ENCODE data around the gene LMO2.
"Not testable (repeated sequence)": the region's sequence is repeated elsewhere in the genome, so short reads cannot be mapped to it uniquely, and the experiment has no call there.

The LMO2 gene

DNA sequence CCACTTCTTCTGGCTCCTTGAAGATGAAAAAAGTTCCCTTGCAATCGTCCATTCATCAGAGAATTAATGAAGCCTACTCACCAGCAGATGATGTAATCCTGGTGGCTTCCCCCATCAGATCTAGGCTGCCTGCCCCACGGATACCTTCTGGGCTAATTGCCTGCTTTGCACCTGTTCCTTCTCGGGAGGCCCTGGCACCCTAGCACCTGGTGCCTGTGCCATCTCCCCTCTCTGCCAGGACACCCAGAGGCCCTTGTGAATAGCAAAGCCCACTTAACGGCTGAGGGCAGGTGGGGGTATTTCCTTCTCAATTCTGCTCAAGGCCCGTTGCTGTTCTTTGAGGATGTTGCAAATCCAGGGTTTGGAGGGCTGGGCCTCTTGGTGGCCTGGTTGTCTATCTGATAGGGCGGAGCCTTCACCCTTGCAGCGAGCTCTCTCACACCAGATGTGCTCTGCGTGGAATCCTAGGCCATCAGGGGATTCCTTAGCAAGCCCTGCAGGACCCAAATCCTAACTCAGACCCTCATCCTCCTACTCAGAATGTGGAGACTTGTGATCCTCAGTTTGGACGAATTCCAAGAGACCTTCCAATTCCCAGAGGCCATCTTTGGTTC lies at the start of gene LMO2:
LMO2 (minus strand) TSS at position 363 of the 614 bp plus-strand sequence. CDS start 22,360 bp downstream, outside the sequence.
- H3K4me1 ChIP-seq (ENCODE audit: control insufficient read depth, insufficient read depth, low read length, unreplicated experiment), result no peaks in the 10 kb centered on the region
- no peak within 1 kb of the TSS for H2AFZ ChIP-seq (ENCODE audit: low read length, unreplicated experiment)
- no peak within 1 kb of the TSS for H3K4me3 ChIP-seq (ENCODE audit: low read depth, low read length)

DNA sequence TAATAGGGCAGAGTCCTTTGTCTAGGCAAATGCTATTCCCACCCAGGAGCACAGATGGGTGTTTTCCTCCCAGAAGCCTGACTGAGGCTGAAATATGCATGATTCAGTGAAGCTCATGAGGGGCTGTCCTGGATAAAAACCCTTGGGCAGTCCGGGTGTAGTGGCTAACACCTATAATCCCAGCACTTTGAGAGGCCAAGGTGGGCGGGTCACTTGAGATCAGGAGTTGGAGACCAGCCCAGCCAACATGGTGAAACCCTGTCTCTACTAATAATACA lies 48.6 kb upstream of the LMO2 start:
- Histone ChIP-seq H3K27ac (ENCODE audit: low read depth, low read length) (no peak overlapping the region), H2AFZ (ENCODE audit: low read length, unreplicated experiment) (no peak overlapping the region)

More for the DNA sequence above, at the start of gene LMO2:
- no peak within 1 kb of the TSS for H3K27ac ChIP-seq (ENCODE audit: low read depth, low read length)
- peaks cover 23% of the 10 kb centered on the region for H3K27me3 ChIP-seq (ENCODE audit: insufficient read depth, low read length)
- no peaks in the 10 kb centered on the region for H3K79me2 ChIP-seq (ENCODE audit: control insufficient read depth, insufficient read depth, low read length, unreplicated experiment)
- H3K36me3 ChIP-seq (ENCODE audit: insufficient read depth, low read length), result no peaks in the 10 kb centered on the region

DNA sequence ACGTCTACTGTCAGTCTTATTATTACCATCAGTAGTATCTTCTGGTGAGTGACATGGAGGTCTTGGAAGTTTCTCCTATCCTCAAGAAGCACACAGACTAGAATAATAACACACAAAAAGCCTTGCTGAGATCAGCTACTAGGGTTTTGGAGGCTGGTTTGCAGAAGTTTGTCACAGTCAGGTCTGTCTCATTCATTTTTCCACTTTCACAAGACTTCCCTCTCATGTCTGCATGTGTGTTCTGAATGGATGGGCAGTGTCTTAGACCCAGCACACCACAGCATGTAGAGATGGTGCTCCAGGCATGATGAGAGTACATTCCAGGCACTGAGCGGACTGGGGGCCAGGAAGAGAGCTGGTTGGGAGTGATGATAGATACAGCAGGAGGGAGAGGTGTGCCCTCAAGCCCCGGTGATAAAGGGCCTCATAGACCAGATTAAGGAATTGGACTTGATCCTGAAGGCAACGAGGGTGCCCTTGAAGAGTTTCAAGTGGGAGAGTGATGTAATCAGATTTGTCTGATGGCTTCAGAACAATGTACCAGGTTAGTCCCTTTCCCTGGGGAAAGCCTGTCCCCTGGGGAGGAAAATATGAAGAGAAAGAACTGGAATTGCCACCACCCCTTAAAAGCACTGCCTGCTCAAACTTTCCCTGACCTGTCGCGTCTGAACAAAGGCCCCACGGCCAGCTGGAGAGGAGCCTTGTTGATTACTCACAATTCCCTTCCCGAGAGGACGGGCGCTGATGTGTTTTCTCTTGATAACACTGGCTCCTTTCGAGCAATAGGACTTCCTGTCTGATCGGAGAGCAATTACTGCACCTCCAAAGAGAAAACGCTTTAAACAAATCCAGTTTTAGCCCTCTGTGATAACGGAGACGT lies 45.1 kb upstream of the LMO2 start:
- Histone ChIP-seq H3K27ac (ENCODE audit: low read depth, low read length) (peak overlapping the region; percentile 30; the same call in 1 of the 2 replicates), H3K4me1 (ENCODE audit: control insufficient read depth, insufficient read depth, low read length, unreplicated experiment) (peaks cover 26% of the 10 kb centered on the region), H3K27me3 (ENCODE audit: insufficient read depth, low read length) (no peaks in the 10 kb centered on the region), H3K79me2 (ENCODE audit: control insufficient read depth, insufficient read depth, low read length, unreplicated experiment) (no peaks in the 10 kb centered on the region), H3K36me3 (ENCODE audit: insufficient read depth, low read length) (no peaks in the 10 kb centered on the region), H3K4me3 (ENCODE audit: low read depth, low read length) (no peak overlapping the region; the same call in 1 of the 2 replicates), H2AFZ (ENCODE audit: low read length, unreplicated experiment) (peak overlapping the region; percentile 41)

More for the DNA sequence above, 48.6 kb upstream of the LMO2 start:
- no peak overlapping the region for H3K4me3 ChIP-seq (ENCODE audit: low read depth, low read length)
- peaks cover 46% of the 10 kb centered on the region for H3K4me1 ChIP-seq (ENCODE audit: control insufficient read depth, insufficient read depth, low read length, unreplicated experiment)
- no peaks in the 10 kb centered on the region for H3K79me2 ChIP-seq (ENCODE audit: control insufficient read depth, insufficient read depth, low read length, unreplicated experiment)
- H3K36me3 ChIP-seq (ENCODE audit: insufficient read depth, low read length), result no peaks in the 10 kb centered on the region
- no peaks in the 10 kb centered on the region for H3K27me3 ChIP-seq (ENCODE audit: insufficient read depth, low read length)

DNA sequence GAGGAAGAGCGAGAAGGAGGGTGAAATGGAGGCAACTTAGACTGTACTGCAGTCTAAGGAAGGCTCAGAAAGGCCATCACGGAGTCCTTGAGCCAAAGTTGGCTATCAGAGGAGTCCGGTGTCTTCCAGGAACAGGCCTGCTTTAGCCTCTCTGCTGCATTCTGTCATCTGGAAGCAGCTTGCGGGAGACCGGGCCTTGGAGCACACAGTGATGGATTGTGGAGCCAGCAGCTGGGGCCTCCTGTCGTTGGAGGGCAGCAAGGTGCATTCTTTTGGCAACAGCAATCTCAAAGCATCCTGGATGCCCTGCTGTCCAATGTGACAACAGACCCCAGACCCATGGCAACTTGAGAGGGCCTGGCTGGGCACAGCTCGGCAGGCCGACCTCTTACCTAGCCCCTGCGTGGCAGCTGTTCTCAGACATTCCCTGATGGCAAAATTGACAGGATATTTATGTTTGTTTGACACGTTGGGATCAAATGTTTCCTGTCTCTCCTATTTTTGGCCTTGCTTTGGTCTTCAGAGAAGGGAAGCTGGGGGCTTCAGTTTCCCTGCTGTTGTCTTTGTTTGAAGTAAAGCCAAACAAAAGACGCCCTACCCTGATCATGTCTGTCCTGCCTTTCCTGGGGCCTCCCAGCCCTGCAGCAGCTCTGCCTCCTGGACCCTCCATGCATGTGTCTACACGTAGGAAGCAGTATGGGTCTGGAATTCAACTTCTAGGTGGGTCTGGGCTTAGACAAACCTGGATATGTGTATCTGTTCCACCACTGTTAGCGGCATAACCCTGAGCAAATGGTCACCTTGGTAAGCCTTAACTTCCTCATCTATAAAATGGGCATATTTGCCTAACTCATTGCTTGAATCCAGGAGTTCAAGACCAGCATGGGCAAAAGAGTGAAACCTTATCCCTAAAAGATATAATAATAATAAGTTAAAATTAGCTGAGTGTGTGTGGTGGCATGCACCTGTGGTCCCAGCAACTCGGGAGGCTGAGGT lies 43.9 kb upstream of the LMO2 start:
- no peaks in the 10 kb centered on the region for H3K27me3 ChIP-seq (ENCODE audit: insufficient read depth, low read length)
- H3K4me1 ChIP-seq (ENCODE audit: control insufficient read depth, insufficient read depth, low read length, unreplicated experiment), result peaks cover 20% of the 10 kb centered on the region
- no peak overlapping the region for H3K27ac ChIP-seq (ENCODE audit: low read depth, low read length)
- H3K4me3 ChIP-seq (ENCODE audit: low read depth, low read length), result no peak overlapping the region
- H2AFZ ChIP-seq (ENCODE audit: low read length, unreplicated experiment), result no peak overlapping the region
- no peaks in the 10 kb centered on the region for H3K79me2 ChIP-seq (ENCODE audit: control insufficient read depth, insufficient read depth, low read length, unreplicated experiment)
- no peaks in the 10 kb centered on the region for H3K36me3 ChIP-seq (ENCODE audit: insufficient read depth, low read length)

DNA sequence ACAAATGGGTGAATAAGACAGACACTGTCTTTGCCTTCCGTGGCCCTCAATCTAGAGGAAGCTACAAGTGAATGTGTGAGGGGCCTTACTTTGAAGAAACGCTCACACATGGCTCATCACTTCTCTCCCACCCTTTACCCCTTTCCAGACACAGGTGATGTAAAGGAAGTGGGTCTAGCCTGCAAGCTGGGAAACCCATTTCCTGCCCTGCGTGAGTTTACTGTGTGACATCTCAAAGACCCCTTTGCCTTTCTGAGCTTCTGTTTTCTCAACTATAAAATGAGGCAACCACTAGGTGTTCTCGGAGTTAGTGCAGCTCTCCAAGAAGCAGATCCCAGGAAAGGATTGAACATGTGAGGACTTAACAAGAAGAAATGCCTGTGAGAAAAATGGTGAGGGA lies 43.1 kb upstream of the LMO2 start:
- Histone ChIP-seq H3K36me3 (ENCODE audit: insufficient read depth, low read length) (no peaks in the 10 kb centered on the region), H3K27ac (ENCODE audit: low read depth, low read length) (no peak overlapping the region), H3K79me2 (ENCODE audit: control insufficient read depth, insufficient read depth, low read length, unreplicated experiment) (no peaks in the 10 kb centered on the region), H3K4me1 (ENCODE audit: control insufficient read depth, insufficient read depth, low read length, unreplicated experiment) (peaks cover 28% of the 10 kb centered on the region), H2AFZ (ENCODE audit: low read length, unreplicated experiment) (no peak overlapping the region), H3K4me3 (ENCODE audit: low read depth, low read length) (no peak overlapping the region), H3K27me3 (ENCODE audit: insufficient read depth, low read length) (no peaks in the 10 kb centered on the region)

DNA sequence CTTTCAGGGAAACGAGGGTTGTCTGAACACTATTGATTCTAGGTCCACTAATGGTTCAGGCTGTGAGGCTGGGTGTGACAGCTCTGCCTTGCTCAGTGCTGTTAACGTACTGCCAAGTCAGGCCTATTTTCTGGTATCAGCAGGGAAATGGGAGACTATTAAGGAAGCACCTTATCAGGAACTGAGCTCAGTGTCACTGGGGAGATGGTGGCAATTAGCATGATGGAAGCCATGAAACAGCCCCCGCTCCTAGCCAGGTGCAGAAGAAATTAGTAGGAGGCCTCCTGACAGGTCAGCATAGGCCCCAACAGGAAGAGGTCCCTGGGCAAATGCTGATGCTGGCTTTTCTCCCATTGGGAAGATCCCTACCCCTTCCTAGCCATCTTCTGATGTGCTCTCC lies 42.6 kb upstream of the LMO2 start:
- Histone ChIP-seq H3K27me3 (ENCODE audit: insufficient read depth, low read length) (no peaks in the 10 kb centered on the region), H3K36me3 (ENCODE audit: insufficient read depth, low read length) (no peaks in the 10 kb centered on the region), H3K4me3 (ENCODE audit: low read depth, low read length) (no peak overlapping the region), H3K79me2 (ENCODE audit: control insufficient read depth, insufficient read depth, low read length, unreplicated experiment) (no peaks in the 10 kb centered on the region), H2AFZ (ENCODE audit: low read length, unreplicated experiment) (no peak overlapping the region), H3K4me1 (ENCODE audit: control insufficient read depth, insufficient read depth, low read length, unreplicated experiment) (peaks cover 29% of the 10 kb centered on the region), H3K27ac (ENCODE audit: low read depth, low read length) (no peak overlapping the region)

DNA sequence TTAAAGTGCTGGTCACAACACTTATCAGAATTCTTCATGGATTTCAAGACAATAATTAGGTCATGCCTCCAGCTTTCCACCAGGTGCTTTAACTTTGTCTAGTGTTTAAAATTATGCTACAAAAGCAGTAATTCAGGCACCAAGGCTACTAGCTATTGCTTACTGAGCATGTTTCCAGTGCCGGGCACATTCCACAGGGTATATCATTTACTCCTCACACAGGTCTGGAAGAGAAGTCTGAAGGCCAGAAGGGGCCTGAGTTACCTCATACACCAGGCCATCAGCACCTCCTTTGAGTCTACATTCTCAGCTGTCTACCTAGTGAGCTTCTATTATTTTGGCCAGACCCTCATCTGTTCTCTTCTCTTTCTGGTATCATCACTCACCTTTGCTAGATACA lies 41.7 kb upstream of the LMO2 start:
- Histone ChIP-seq H3K4me1 (ENCODE audit: control insufficient read depth, insufficient read depth, low read length, unreplicated experiment) (peaks cover 29% of the 10 kb centered on the region), H3K36me3 (ENCODE audit: insufficient read depth, low read length) (no peaks in the 10 kb centered on the region), H3K79me2 (ENCODE audit: control insufficient read depth, insufficient read depth, low read length, unreplicated experiment) (no peaks in the 10 kb centered on the region), H3K27me3 (ENCODE audit: insufficient read depth, low read length) (no peaks in the 10 kb centered on the region), H2AFZ (ENCODE audit: low read length, unreplicated experiment) (no peak overlapping the region), H3K4me3 (ENCODE audit: low read depth, low read length) (no peak overlapping the region), H3K27ac (ENCODE audit: low read depth, low read length) (no peak overlapping the region)

DNA sequence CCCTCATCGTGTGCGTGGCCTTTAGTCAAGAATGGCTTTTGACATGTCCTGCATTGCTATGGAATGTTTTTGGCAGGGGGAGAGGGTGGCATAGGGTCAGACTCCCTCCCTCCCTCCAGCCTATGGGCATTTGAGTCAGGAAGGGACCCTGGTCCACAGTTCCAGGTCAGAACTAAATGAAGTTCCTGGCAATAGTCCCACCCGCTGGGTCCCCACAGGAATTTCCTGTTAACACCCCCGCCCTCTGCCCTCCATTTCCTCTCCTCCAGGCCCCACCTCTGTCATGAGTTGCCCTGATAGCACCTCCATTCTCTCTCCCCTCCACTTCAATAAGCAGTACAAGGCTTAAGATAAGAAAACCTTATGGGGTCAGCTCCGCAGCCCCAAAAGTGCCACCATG lies 40.8 kb upstream of the LMO2 start:
- Histone ChIP-seq H3K4me1 (ENCODE audit: control insufficient read depth, insufficient read depth, low read length, unreplicated experiment) (peaks cover 24% of the 10 kb centered on the region), H3K27me3 (ENCODE audit: insufficient read depth, low read length) (no peaks in the 10 kb centered on the region), H3K4me3 (ENCODE audit: low read depth, low read length) (no peak overlapping the region), H3K79me2 (ENCODE audit: control insufficient read depth, insufficient read depth, low read length, unreplicated experiment) (no peaks in the 10 kb centered on the region), H3K36me3 (ENCODE audit: insufficient read depth, low read length) (no peaks in the 10 kb centered on the region), H3K27ac (ENCODE audit: low read depth, low read length) (no peak overlapping the region), H2AFZ (ENCODE audit: low read length, unreplicated experiment) (no peak overlapping the region)

DNA sequence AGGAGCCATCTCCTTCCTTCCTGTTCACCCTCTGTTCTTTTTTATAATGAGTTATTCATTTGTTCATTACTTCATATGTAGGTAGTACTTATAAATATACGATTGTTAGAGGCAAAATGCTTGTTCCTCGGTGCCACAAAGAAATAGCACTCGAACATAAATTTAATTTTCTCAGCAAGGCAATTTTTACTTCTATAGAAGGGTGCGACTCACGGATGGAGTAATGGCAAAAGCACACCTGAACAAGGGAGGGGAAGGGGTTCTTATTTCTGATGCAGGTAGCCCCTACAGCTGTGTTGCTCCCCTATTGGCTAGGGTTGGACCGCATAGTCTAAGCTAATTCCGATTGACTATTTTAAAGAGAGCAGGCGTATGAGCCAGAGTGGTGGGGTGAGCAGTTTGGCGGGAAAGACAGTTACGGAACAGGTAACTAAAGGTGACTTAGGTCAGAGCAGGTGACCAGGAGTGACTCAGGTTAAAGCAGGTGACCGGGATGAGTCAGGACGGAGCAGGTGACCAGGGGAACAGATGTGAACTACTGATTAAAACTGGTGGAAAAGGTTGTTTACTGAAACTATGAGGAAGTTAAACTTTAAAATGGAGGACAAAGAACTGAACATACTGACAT lies 40.0 kb upstream of the LMO2 start:
- not testable (repeated sequence) for H3K36me3 ChIP-seq (ENCODE audit: insufficient read depth, low read length); H3K4me3 ChIP-seq (ENCODE audit: low read depth, low read length); H3K27me3 ChIP-seq (ENCODE audit: insufficient read depth, low read length); H3K79me2 ChIP-seq (ENCODE audit: control insufficient read depth, insufficient read depth, low read length, unreplicated experiment); H2AFZ ChIP-seq (ENCODE audit: low read length, unreplicated experiment); H3K27ac ChIP-seq (ENCODE audit: low read depth, low read length)
- peaks cover 15% of the 10 kb centered on the region for H3K4me1 ChIP-seq (ENCODE audit: control insufficient read depth, insufficient read depth, low read length, unreplicated experiment)

DNA sequence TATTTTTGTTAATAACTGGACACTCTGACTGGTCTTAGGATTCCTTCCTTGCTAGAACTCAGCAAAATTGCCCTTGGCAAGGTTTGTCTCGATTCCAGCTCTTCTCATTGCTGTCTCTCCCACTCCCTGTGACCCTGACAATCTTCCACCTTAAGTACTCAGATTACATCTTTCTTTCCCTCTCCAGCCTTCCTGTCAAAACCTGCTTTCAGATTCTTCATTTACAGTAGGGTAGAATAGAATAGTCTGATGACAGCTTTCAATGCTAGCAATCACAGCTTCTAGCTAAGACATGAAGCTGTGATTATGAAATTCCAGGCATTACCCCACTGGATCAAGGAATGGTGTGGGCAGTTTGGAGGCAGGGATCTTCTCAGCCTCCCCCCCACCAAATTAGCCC lies 39.2 kb upstream of the LMO2 start:
- no peaks in the 10 kb centered on the region for H3K27me3 ChIP-seq (ENCODE audit: insufficient read depth, low read length)
- no peaks in the 10 kb centered on the region for H3K79me2 ChIP-seq (ENCODE audit: control insufficient read depth, insufficient read depth, low read length, unreplicated experiment)
- H3K27ac ChIP-seq (ENCODE audit: low read depth, low read length), result no peak overlapping the region
- H3K4me3 ChIP-seq (ENCODE audit: low read depth, low read length), result no peak overlapping the region
- H3K36me3 ChIP-seq (ENCODE audit: insufficient read depth, low read length), result no peaks in the 10 kb centered on the region
- peaks cover 12% of the 10 kb centered on the region for H3K4me1 ChIP-seq (ENCODE audit: control insufficient read depth, insufficient read depth, low read length, unreplicated experiment)
- peak overlapping the region; percentile 49 for H2AFZ ChIP-seq (ENCODE audit: low read length, unreplicated experiment)
